ENCODE results near the gene PXMP2.
"Not testable (repeated sequence)": the region's sequence is repeated elsewhere in the genome, so short reads cannot be mapped to it uniquely, and the experiment has no call there.

Gene PXMP2

GRCh38 chr12:132724506-132725241 lies 37.3 kb downstream of the PXMP2 start:
- FAIRE-seq, result no peak

GRCh38 chr12:132726386-132726785 lies 39.0 kb downstream of the PXMP2 start:
- no peak for FAIRE-seq

- FAIRE-seq, result no peak
These were observed 39.9 kb downstream of the PXMP2 start for GRCh38 chr12:132727091-132727794.

- no peak for FAIRE-seq
These were observed 41.1 kb downstream of the PXMP2 start for GRCh38 chr12:132728502-132728901.

GRCh38 chr12:132729541-132730320 lies 42.3 kb downstream of the PXMP2 start:
- no peak for FAIRE-seq

- FAIRE-seq, result no peak
These were observed 43.0 kb downstream of the PXMP2 start for GRCh38 chr12:132730353-132730752.

GRCh38 chr12:132731574-132731973 lies 44.2 kb downstream of the PXMP2 start:
- no peak for FAIRE-seq

- no peak for FAIRE-seq
These were observed 46.8 kb downstream of the PXMP2 start for GRCh38 chr12:132734206-132734605.

- no peak for FAIRE-seq
These were observed 48.1 kb downstream of the PXMP2 start for GRCh38 chr12:132735496-132735895.

GRCh38 chr12:132736378-132736777 lies 49.0 kb downstream of the PXMP2 start:
- FAIRE-seq, result no peak

- no peak for FAIRE-seq
These were observed 49.5 kb downstream of the PXMP2 start for GRCh38 chr12:132736913-132737312.

GRCh38 chr12:132739600-132740312 lies 52.4 kb downstream of the PXMP2 start:
- FAIRE-seq, result no peak

GRCh38 chr12:132740313-132740646 lies 52.9 kb downstream of the PXMP2 start:
- no peak for FAIRE-seq

GRCh38 chr12:132740652-132741051 lies 53.3 kb downstream of the PXMP2 start:
- no peak for FAIRE-seq

GRCh38 chr12:132741620-132742019 lies 54.2 kb downstream of the PXMP2 start:
- FAIRE-seq, result no peak

- FAIRE-seq, result no peak
These were observed 56.4 kb downstream of the PXMP2 start for GRCh38 chr12:132743831-132744230.

- no peak for FAIRE-seq
These were observed 59.2 kb downstream of the PXMP2 start for GRCh38 chr12:132746613-132747012.

- FAIRE-seq, result no peak
These were observed 60.0 kb downstream of the PXMP2 start for GRCh38 chr12:132747395-132747794.

GRCh38 chr12:132747896-132748295 lies 60.5 kb downstream of the PXMP2 start:
- FAIRE-seq, result no peak

GRCh38 chr12:132748319-132748718 lies 60.9 kb downstream of the PXMP2 start:
- no peak for FAIRE-seq

- FAIRE-seq, result not testable (repeated sequence)
These were observed 66.3 kb downstream of the PXMP2 start for GRCh38 chr12:132753670-132754069.

- no peak for FAIRE-seq
These were observed 67.0 kb downstream of the PXMP2 start for GRCh38 chr12:132754160-132754932.
